ENCODE results near the gene CACNA1C.

The CACNA1C gene

GRCh38 chr12:2183556-2184541, 131.1 kb downstream of the CACNA1C start:
- Histone ChIP-seq H3K36me3 (ENCODE audit: control insufficient read depth in 2 of 2, insufficient read depth in 2 of 2, low read length in 2 of 2) (peaks cover 2 to 3% of the 10 kb centered on the region in 2 donors), H3K9ac (ENCODE audit: low read length in 2 of 2) (peak overlapping the region in 1 of 2 donors; percentile 46), H3K9me3 (ENCODE audit: control insufficient read depth in 2 of 2, low read length in 2 of 2) (no peaks in the 10 kb centered on the region)

GRCh38 chr12:2185751-2186341, 133.1 kb downstream of the CACNA1C start:
- Histone ChIP-seq H3K27ac (ENCODE audit: low read length) (no peak overlapping the region), H3K27me3 (ENCODE audit: control insufficient read depth in 1 of 2, insufficient read depth in 2 of 2, low read length in 2 of 2) (no peaks in the 10 kb centered on the region), H3K4me3 (ENCODE audit: low read length in 2 of 2) (no peak overlapping the region), H3K4me1 (ENCODE audit: control insufficient read depth, insufficient read depth, low read length) (peaks cover 24% of the 10 kb centered on the region), H3K9ac (ENCODE audit: low read length in 2 of 2) (no peak overlapping the region), H3K36me3 (ENCODE audit: control insufficient read depth in 2 of 2, insufficient read depth in 2 of 2, low read length in 2 of 2) (peaks cover 2 to 3% of the 10 kb centered on the region in 2 donors), H3K9me3 (ENCODE audit: control insufficient read depth in 2 of 2, low read length in 2 of 2) (no peaks in the 10 kb centered on the region)

More at GRCh38 chr12:2183556-2184541, 131.1 kb downstream of the CACNA1C start:
- H3K27me3 ChIP-seq (ENCODE audit: control insufficient read depth in 1 of 2, insufficient read depth in 2 of 2, low read length in 2 of 2) = no peaks in the 10 kb centered on the region
- H3K27ac ChIP-seq (ENCODE audit: low read length) = peak overlapping the region; percentile 60
- peak overlapping the region in 1 of 2 donors; percentile 44 for H3K4me3 ChIP-seq (ENCODE audit: low read length in 2 of 2)
- peaks cover 43% of the 10 kb centered on the region for H3K4me1 ChIP-seq (ENCODE audit: control insufficient read depth, insufficient read depth, low read length)

GRCh38 chr12:2187195-2187945, 134.6 kb downstream of the CACNA1C start:
- H3K27ac ChIP-seq (ENCODE audit: low read length) = no peak overlapping the region
- no peaks in the 10 kb centered on the region for H3K9me3 ChIP-seq (ENCODE audit: control insufficient read depth in 2 of 2, low read length in 2 of 2)
- H3K27me3 ChIP-seq (ENCODE audit: control insufficient read depth in 1 of 2, insufficient read depth in 2 of 2, low read length in 2 of 2) = no peaks in the 10 kb centered on the region
- H3K4me1 ChIP-seq (ENCODE audit: control insufficient read depth, insufficient read depth, low read length) = peaks cover 16% of the 10 kb centered on the region
- no peak overlapping the region for H3K9ac ChIP-seq (ENCODE audit: low read length in 2 of 2)
- no peak overlapping the region for H3K4me3 ChIP-seq (ENCODE audit: low read length in 2 of 2)
- H3K36me3 ChIP-seq (ENCODE audit: control insufficient read depth in 2 of 2, insufficient read depth in 2 of 2, low read length in 2 of 2) = peaks cover 4 to 11% of the 10 kb centered on the region in 2 donors

GRCh38 chr12:2190085-2190484, 137.3 kb downstream of the CACNA1C start:
- no peaks in the 10 kb centered on the region for H3K27me3 ChIP-seq (ENCODE audit: control insufficient read depth in 1 of 2, insufficient read depth in 2 of 2, low read length in 2 of 2)
- no peaks in the 10 kb centered on the region for H3K9me3 ChIP-seq (ENCODE audit: control insufficient read depth in 2 of 2, low read length in 2 of 2)
- H3K4me1 ChIP-seq (ENCODE audit: control insufficient read depth, insufficient read depth, low read length) = peaks cover 18% of the 10 kb centered on the region
- H3K36me3 ChIP-seq (ENCODE audit: control insufficient read depth in 2 of 2, insufficient read depth in 2 of 2, low read length in 2 of 2) = peaks cover 3 to 8% of the 10 kb centered on the region in 2 donors
- no peak overlapping the region for H3K9ac ChIP-seq (ENCODE audit: low read length in 2 of 2)
- no peak overlapping the region for H3K4me3 ChIP-seq (ENCODE audit: low read length in 2 of 2)
- H3K27ac ChIP-seq (ENCODE audit: low read length) = no peak overlapping the region

GRCh38 chr12:2190896-2191533, 138.2 kb downstream of the CACNA1C start:
- H3K27ac ChIP-seq (ENCODE audit: low read length) = no peak overlapping the region

GRCh38 chr12:2191534-2192153, 138.9 kb downstream of the CACNA1C start:
- Histone ChIP-seq H3K27me3 (ENCODE audit: control insufficient read depth in 1 of 2, insufficient read depth in 2 of 2, low read length in 2 of 2) (no peaks in the 10 kb centered on the region), H3K4me3 (ENCODE audit: low read length in 2 of 2) (no peak overlapping the region), H3K36me3 (ENCODE audit: control insufficient read depth in 2 of 2, insufficient read depth in 2 of 2, low read length in 2 of 2) (peaks cover 3 to 8% of the 10 kb centered on the region in 2 donors), H3K9me3 (ENCODE audit: control insufficient read depth in 2 of 2, low read length in 2 of 2) (no peaks in the 10 kb centered on the region), H3K27ac (ENCODE audit: low read length) (no peak overlapping the region), H3K9ac (ENCODE audit: low read length in 2 of 2) (no peak overlapping the region), H3K4me1 (ENCODE audit: control insufficient read depth, insufficient read depth, low read length) (peaks cover 18% of the 10 kb centered on the region)

More at GRCh38 chr12:2190896-2191533, 138.2 kb downstream of the CACNA1C start:
- no peak overlapping the region for H3K9ac ChIP-seq (ENCODE audit: low read length in 2 of 2)
- H3K36me3 ChIP-seq (ENCODE audit: control insufficient read depth in 2 of 2, insufficient read depth in 2 of 2, low read length in 2 of 2) = peaks cover 3 to 8% of the 10 kb centered on the region in 2 donors
- H3K4me3 ChIP-seq (ENCODE audit: low read length in 2 of 2) = no peak overlapping the region
- H3K4me1 ChIP-seq (ENCODE audit: control insufficient read depth, insufficient read depth, low read length) = peaks cover 18% of the 10 kb centered on the region
- H3K9me3 ChIP-seq (ENCODE audit: control insufficient read depth in 2 of 2, low read length in 2 of 2) = no peaks in the 10 kb centered on the region
- H3K27me3 ChIP-seq (ENCODE audit: control insufficient read depth in 1 of 2, insufficient read depth in 2 of 2, low read length in 2 of 2) = no peaks in the 10 kb centered on the region

- no peaks in the 10 kb centered on the region for H3K27me3 ChIP-seq (ENCODE audit: control insufficient read depth in 1 of 2, insufficient read depth in 2 of 2, low read length in 2 of 2)
- peaks cover 3 to 8% of the 10 kb centered on the region in 2 donors for H3K36me3 ChIP-seq (ENCODE audit: control insufficient read depth in 2 of 2, insufficient read depth in 2 of 2, low read length in 2 of 2)
- no peak overlapping the region for H3K9ac ChIP-seq (ENCODE audit: low read length in 2 of 2)
- H3K27ac ChIP-seq (ENCODE audit: low read length) = no peak overlapping the region
- peaks cover 18% of the 10 kb centered on the region for H3K4me1 ChIP-seq (ENCODE audit: control insufficient read depth, insufficient read depth, low read length)
- H3K4me3 ChIP-seq (ENCODE audit: low read length in 2 of 2) = no peak overlapping the region
- no peaks in the 10 kb centered on the region for H3K9me3 ChIP-seq (ENCODE audit: control insufficient read depth in 2 of 2, low read length in 2 of 2)
Measured at GRCh38 chr12:2192231-2192630, 139.4 kb downstream of the CACNA1C start.

- H3K4me3 ChIP-seq (ENCODE audit: low read length in 2 of 2) = no peak overlapping the region
- H3K9ac ChIP-seq (ENCODE audit: low read length in 2 of 2) = no peak overlapping the region
- H3K4me1 ChIP-seq (ENCODE audit: control insufficient read depth, insufficient read depth, low read length) = peaks cover 30% of the 10 kb centered on the region
- no peaks in the 10 kb centered on the region for H3K27me3 ChIP-seq (ENCODE audit: control insufficient read depth in 1 of 2, insufficient read depth in 2 of 2, low read length in 2 of 2)
- no peaks in the 10 kb centered on the region for H3K9me3 ChIP-seq (ENCODE audit: control insufficient read depth in 2 of 2, low read length in 2 of 2)
- H3K27ac ChIP-seq (ENCODE audit: low read length) = no peak overlapping the region
- H3K36me3 ChIP-seq (ENCODE audit: control insufficient read depth in 2 of 2, insufficient read depth in 2 of 2, low read length in 2 of 2) = peaks cover 3 to 8% of the 10 kb centered on the region in 2 donors
Measured at GRCh38 chr12:2194060-2194459, 141.3 kb downstream of the CACNA1C start.

- H3K4me1 ChIP-seq (ENCODE audit: control insufficient read depth, insufficient read depth, low read length) = peaks cover 31% of the 10 kb centered on the region
- H3K9ac ChIP-seq (ENCODE audit: low read length in 2 of 2) = no peak overlapping the region
- no peaks in the 10 kb centered on the region for H3K9me3 ChIP-seq (ENCODE audit: control insufficient read depth in 2 of 2, low read length in 2 of 2)
- H3K36me3 ChIP-seq (ENCODE audit: control insufficient read depth in 2 of 2, insufficient read depth in 2 of 2, low read length in 2 of 2) = peaks cover 3 to 8% of the 10 kb centered on the region in 2 donors
- H3K27ac ChIP-seq (ENCODE audit: low read length) = peak overlapping the region; percentile 1
- no peak overlapping the region for H3K4me3 ChIP-seq (ENCODE audit: low read length in 2 of 2)
- H3K27me3 ChIP-seq (ENCODE audit: control insufficient read depth in 1 of 2, insufficient read depth in 2 of 2, low read length in 2 of 2) = no peaks in the 10 kb centered on the region
Measured at GRCh38 chr12:2194571-2194970, 141.8 kb downstream of the CACNA1C start.

GRCh38 chr12:2195085-2195484, 142.3 kb downstream of the CACNA1C start:
- no peaks in the 10 kb centered on the region for H3K9me3 ChIP-seq (ENCODE audit: control insufficient read depth in 2 of 2, low read length in 2 of 2)
- peaks cover 33% of the 10 kb centered on the region for H3K4me1 ChIP-seq (ENCODE audit: control insufficient read depth, insufficient read depth, low read length)
- no peaks in the 10 kb centered on the region for H3K27me3 ChIP-seq (ENCODE audit: control insufficient read depth in 1 of 2, insufficient read depth in 2 of 2, low read length in 2 of 2)
- H3K9ac ChIP-seq (ENCODE audit: low read length in 2 of 2) = no peak overlapping the region
- H3K27ac ChIP-seq (ENCODE audit: low read length) = peak overlapping the region; percentile 1
- no peak overlapping the region for H3K4me3 ChIP-seq (ENCODE audit: low read length in 2 of 2)
- peaks cover 3 to 8% of the 10 kb centered on the region in 2 donors for H3K36me3 ChIP-seq (ENCODE audit: control insufficient read depth in 2 of 2, insufficient read depth in 2 of 2, low read length in 2 of 2)
